GM10266 (cell line): ENCODE results near the gene NFATC1.

Experiments
- DNase-seq: peaks from one replicate; pipeline ENCODE4 v3.0.0; 2012; ENCODE audit errors: extremely low spot score
- CTCF ChIP-seq: IDR thresholded peaks from 2 replicates; pipeline ENCODE4 v1.5.1; 2012; ENCODE audit warnings: mild to moderate bottlenecking, low read depth; ENCODE audit not compliant: control insufficient read depth, insufficient read depth; ENCODE audit errors: missing control alignments

The NFATC1 gene

GRCh38 chr18:79395761-79396404, at the start of gene NFATC1:
Gene NFATC1 (plus strand): TSS chr18:79395930. CDS start chr18:79396225, 295 bp downstream.
- TF ChIP-seq CTCF, result no peak
- DNase-seq, result peak; percentile 92

- no peak for DNase-seq
- TF ChIP-seq CTCF, result no peak
Observed at GRCh38 chr18:79345981-79346380, 49.7 kb upstream of the NFATC1 start.

- DNase-seq, result no peak
- no peak for TF ChIP-seq CTCF
Observed at GRCh38 chr18:79348066-79348465, 47.7 kb upstream of the NFATC1 start.

- TF ChIP-seq CTCF, result no peak
- DNase-seq, result no peak
Observed at GRCh38 chr18:79352432-79352831, 43.3 kb upstream of the NFATC1 start.

GRCh38 chr18:79353267-79353666, 42.5 kb upstream of the NFATC1 start:
- TF ChIP-seq CTCF, result no peak
- DNase-seq, result no peak

- no peak for DNase-seq
- TF ChIP-seq CTCF, result no peak
Observed at GRCh38 chr18:79354350-79354749, 41.4 kb upstream of the NFATC1 start.

GRCh38 chr18:79355433-79356335, 40.0 kb upstream of the NFATC1 start:
- no peak for TF ChIP-seq CTCF
- DNase-seq, result no peak
